AG04450 (cell line): Measurements from ENCODE around the gene KCTD1. TPM values are rescaled to one million over a fixed set of nuclear protein-coding genes. Genes with fewer than 3 reads are reported as not detected.

Experiments used
- CTCF ChIA-PET: fragments of 300-600, 350-600 bp; formaldehyde crosslinking; extraction: SDS; loops from one replicate; lab custom pipeline; 2022; ENCODE audit warnings: antibody characterized with exemption, inconsistent platforms; lab: Charles Lee
- POLR2A ChIA-PET: fragments of 350-600 bp; formaldehyde crosslinking; extraction: SDS; loops from one replicate; lab custom pipeline; 2021; ENCODE audit warnings: antibody characterized with exemption, inconsistent platforms; lab: Yijun Ruan, JAX
- DNase-seq: peaks from one replicate; pipeline ENCODE4 v3.0.0-alpha.2; 2011; ENCODE audit warnings: low read depth, low spot score
- H3K27ac ChIP-seq: one replicate; pipeline ENCODE4 v1.5.1; 2012; ENCODE audit warnings: low read depth, low read length, control low read depth
- H3K27me3 ChIP-seq: one replicate; pipeline ENCODE4 v1.6.0; 2012; ENCODE audit warnings: low read length; ENCODE audit not compliant: control insufficient read depth, insufficient read depth
- H3K4me3 ChIP-seq: 2 replicates; pipeline ENCODE4 v1.5.1; 2011; ENCODE audit warnings: mild to moderate bottlenecking, low read depth, low read length, control low read depth
- H3K9me3 ChIP-seq: 2 replicates; pipeline ENCODE4 v1.5.1; 2012; ENCODE audit warnings: low read length; ENCODE audit not compliant: control insufficient read depth, insufficient read depth
- polyA plus RNA-seq: library from polyadenylated mRNA; depleted of rRNA; stranded (reverse); fragments of >200 nt; gene quantifications from 2 replicates; pipeline ENCODE4 v1.2.3, GENCODE V29; 2011
- TF ChIP-seq, protein P1 (sequence below): IDR thresholded peaks from 2 replicates; pipeline ENCODE4 v1.5.1; 2011; ENCODE audit warnings: low read depth, low read length, control low read depth, inconsistent platforms

Gene KCTD1
- polyA plus RNA-seq, 1 experiment = 5.0 TPM

DNA sequence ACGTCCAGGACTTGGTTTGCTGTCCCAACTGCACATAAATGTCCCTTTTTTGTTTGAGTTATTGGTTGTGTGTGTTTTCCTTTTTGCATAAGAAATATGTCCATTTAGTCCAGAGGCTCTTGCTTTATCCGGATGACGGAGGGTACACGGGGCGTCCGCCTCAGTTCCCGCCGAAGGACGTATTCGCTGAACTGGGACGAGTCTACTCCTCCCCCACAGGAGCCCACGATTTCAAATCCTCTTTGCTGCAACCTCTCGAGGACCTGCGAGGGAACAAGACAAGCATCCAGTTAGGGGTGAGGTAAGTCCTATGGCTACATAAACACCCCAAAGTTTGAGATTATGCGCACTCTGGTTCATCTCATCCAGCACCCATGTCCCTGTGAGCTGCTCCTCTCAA lies 92.7 kb downstream of the KCTD1 start:
- no peak for DNase-seq
- CTCF ChIA-PET = interaction anchor here (1.0 kb wide), 1 partner anchor 32 kb away, joined by 3 read pairs; no protein-coding TSS in a partner anchor
- Histone ChIP-seq H3K9me3 (no peaks in the 10 kb centered on the region; the same call in 1 of the 2 replicates), H3K27me3 (no peaks in the 10 kb centered on the region), H3K4me3 (no peak overlapping the region), H3K27ac (no peak overlapping the region)
- TF ChIP-seq, protein P1, sequence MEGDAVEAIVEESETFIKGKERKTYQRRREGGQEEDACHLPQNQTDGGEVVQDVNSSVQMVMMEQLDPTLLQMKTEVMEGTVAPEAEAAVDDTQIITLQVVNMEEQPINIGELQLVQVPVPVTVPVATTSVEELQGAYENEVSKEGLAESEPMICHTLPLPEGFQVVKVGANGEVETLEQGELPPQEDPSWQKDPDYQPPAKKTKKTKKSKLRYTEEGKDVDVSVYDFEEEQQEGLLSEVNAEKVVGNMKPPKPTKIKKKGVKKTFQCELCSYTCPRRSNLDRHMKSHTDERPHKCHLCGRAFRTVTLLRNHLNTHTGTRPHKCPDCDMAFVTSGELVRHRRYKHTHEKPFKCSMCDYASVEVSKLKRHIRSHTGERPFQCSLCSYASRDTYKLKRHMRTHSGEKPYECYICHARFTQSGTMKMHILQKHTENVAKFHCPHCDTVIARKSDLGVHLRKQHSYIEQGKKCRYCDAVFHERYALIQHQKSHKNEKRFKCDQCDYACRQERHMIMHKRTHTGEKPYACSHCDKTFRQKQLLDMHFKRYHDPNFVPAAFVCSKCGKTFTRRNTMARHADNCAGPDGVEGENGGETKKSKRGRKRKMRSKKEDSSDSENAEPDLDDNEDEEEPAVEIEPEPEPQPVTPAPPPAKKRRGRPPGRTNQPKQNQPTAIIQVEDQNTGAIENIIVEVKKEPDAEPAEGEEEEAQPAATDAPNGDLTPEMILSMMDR = no peak
- POLR2A ChIA-PET = no interaction called here

DNA sequence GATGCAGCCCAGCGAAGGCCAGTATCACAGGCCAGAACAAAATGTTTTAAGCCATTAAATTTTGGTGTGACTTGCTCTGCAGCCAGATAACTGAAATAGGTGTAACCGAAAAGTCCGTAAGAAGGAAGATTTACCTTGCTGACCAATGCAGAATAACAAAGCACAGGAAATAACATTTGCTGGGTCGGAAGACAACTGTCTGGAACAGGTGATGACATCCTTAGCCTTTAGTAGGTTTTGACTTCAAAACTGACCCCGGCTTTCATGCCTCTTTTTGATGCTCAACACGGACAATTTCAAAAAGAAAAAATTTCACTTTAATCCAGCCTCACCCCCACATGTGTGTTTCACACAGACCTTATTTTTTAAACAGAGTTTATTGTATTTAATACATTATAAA lies 93.7 kb downstream of the KCTD1 start:
- H3K27me3 ChIP-seq = no peaks in the 10 kb centered on the region
- CTCF ChIA-PET = no interaction called here
- no peaks in the 10 kb centered on the region; the same call in 1 of the 2 replicates for H3K9me3 ChIP-seq
- TF ChIP-seq, protein P1 = no peak
- H3K4me3 ChIP-seq = no peak overlapping the region
- H3K27ac ChIP-seq = no peak overlapping the region
- POLR2A ChIA-PET = no interaction called here
- DNase-seq = no peak

DNA sequence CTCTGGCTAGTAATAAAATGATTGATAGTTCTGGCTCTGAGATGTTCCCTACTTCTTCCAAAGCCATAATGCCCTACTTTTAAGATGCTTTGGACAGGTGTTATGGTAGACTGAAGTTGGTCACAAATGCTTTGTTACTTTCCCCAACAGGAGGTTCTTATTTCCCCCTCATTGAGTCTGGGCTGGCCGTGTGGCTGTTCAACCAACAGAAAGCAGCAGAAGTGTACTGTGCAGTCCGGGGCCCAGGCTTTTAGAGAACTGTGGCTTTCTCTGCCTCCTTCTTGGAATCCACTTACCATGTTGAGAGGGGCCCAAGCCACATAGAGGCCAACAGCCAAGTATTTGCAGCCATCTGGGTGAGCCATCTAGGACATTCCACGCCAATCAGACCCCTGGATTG lies 94.2 kb downstream of the KCTD1 start:
- DNase-seq = no peak
- H3K27ac ChIP-seq = no peak overlapping the region
- no peaks in the 10 kb centered on the region; the same call in 1 of the 2 replicates for H3K9me3 ChIP-seq
- ChIA-PET CTCF (no interaction called here), POLR2A (no interaction called here)
- TF ChIP-seq, protein P1 = no peak
- H3K4me3 ChIP-seq = no peak overlapping the region
- no peaks in the 10 kb centered on the region for H3K27me3 ChIP-seq

DNA sequence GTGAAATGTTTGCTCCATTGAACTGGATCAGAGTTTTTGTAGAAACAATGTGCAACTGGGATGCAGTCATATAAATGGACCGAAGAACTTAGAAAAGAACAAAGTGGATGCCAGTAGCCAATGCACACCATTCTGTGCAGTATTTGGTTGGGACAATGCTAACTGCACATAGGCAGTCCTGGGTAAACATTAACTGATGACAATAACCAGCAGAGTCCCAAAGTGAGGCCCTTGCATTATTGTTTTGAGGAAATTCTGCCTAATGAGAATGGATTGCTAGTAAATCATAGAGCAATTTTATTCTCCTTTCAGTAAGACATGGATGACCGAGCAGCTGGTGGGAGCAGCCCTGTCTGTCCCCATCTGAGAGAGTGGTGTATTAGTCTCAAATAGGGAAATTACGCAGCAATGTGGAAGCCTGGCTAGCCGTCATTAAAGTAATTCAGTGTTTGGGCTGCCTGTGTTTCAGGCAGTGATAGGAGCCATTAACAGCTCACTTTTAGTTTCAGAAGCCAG lies 94.9 kb downstream of the KCTD1 start:
- CTCF ChIA-PET = no interaction called here
- Histone ChIP-seq H3K4me3 (no peak overlapping the region), H3K27ac (no peak overlapping the region), H3K27me3 (no peaks in the 10 kb centered on the region), H3K9me3 (no peaks in the 10 kb centered on the region; the same call in 1 of the 2 replicates)
- POLR2A ChIA-PET = no interaction called here
- TF ChIP-seq, protein P1 = no peak
- no peak for DNase-seq

DNA sequence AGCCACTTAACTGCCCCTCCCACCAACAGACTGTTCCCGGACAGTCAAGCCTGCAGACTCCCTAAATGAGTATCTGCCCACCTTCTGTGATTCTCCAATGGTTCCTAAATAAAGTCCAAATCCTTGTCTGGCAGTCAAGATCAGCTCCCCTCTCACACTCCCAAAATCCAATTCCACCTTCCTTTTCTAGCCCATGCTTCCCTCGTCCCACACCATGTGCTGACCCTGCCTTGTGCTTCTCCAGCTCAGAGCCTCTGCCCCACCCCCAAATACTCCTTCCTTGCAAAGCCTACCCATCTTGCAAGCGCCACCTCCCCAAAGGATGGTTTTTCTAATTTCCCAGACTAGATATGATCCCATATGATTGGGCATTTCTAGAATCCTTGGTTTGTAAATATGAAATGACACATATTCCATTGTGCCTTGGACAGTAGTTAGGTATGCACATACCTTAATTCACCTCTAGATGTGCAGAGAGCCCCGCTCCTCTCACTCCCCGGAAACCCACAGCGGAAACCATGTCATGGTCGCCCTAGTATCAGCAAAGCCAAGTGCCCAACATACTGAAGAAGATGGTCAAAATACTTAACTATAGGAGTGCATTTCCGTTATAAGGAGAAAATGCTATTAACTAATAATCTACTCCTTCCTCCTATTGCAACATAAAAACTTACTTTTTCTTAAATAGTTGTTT lies 97.2 kb downstream of the KCTD1 start:
- no peak for DNase-seq
- H3K4me3 ChIP-seq = no peak overlapping the region
- H3K27me3 ChIP-seq = no peaks in the 10 kb centered on the region
- TF ChIP-seq, protein P1 = no peak
- ChIA-PET POLR2A (no interaction called here), CTCF (no interaction called here)
- H3K9me3 ChIP-seq = no peaks in the 10 kb centered on the region
- no peak overlapping the region for H3K27ac ChIP-seq
